Middle frontal gyrus (tissue), 1 donor: ENCODE data around the gene NADK.
"Not testable (repeated sequence)": the region's sequence is repeated elsewhere in the genome, so short reads cannot be mapped to it uniquely, and the experiment has no call there.

Experiments
- DNase-seq: peaks from one replicate; pipeline ENCODE4 v3.0.0-alpha.2; 2015; ENCODE audit warnings: low spot score; ENCODE audit errors: extremely low spot score

Gene NADK

GRCh38 chr1:1764876-1765470 lies 13.3 kb downstream of the NADK start:
- DNase-seq, result no peak

GRCh38 chr1:1763657-1764621 lies 14.3 kb downstream of the NADK start:
- DNase-seq, result no peak

GRCh38 chr1:1761504-1762376 lies 16.5 kb downstream of the NADK start:
- no peak for DNase-seq

- no peak for DNase-seq
Observed at GRCh38 chr1:1760715-1761114, 17.6 kb downstream of the NADK start.

GRCh38 chr1:1760345-1760650 lies 18.0 kb downstream of the NADK start:
- no peak for DNase-seq

- no peak for DNase-seq
Observed at GRCh38 chr1:1759456-1760344, 18.6 kb downstream of the NADK start.

- DNase-seq, result no peak
Observed at GRCh38 chr1:1758692-1759455, 19.4 kb downstream of the NADK start.

GRCh38 chr1:1758059-1758621 lies 20.1 kb downstream of the NADK start:
- no peak for DNase-seq

GRCh38 chr1:1757422-1758058 lies 20.7 kb downstream of the NADK start:
- DNase-seq, result no peak

- DNase-seq, result no peak
Observed at GRCh38 chr1:1756661-1757421, 21.4 kb downstream of the NADK start.

- DNase-seq, result no peak
Observed at GRCh38 chr1:1755852-1756251, 22.4 kb downstream of the NADK start.

- DNase-seq, result no peak
Observed at GRCh38 chr1:1755426-1755825, 22.8 kb downstream of the NADK start.

GRCh38 chr1:1754051-1754815 lies 24.0 kb downstream of the NADK start:
- no peak for DNase-seq

- DNase-seq, result no peak
Observed at GRCh38 chr1:1753607-1754005, 24.7 kb downstream of the NADK start.

GRCh38 chr1:1752636-1753606 lies 25.3 kb downstream of the NADK start:
- DNase-seq, result no peak

- no peak for DNase-seq
Observed at GRCh38 chr1:1752190-1752589, 26.1 kb downstream of the NADK start.

- not testable (repeated sequence) for DNase-seq
Observed at GRCh38 chr1:1749941-1750340, 28.3 kb downstream of the NADK start.
